PC-9 (cell line): Measurements from ENCODE around the gene STX8.

Experiments
- EZH2 ChIP-seq: fragments of 200-600 bp; sonication (generic); IDR thresholded peaks from 2 replicates; pipeline ENCODE4 v1.8.0; 2017; ENCODE audit warnings: antibody characterized with exemption, low read depth
- TF ChIP-seq, protein P1 (sequence below): fragments of 200-600 bp; sonication (generic); conservative IDR thresholded peaks from 2 replicates; pipeline ENCODE4 v1.6.1; 2017; ENCODE audit warnings: mixed run types, antibody characterized with exemption, mild to moderate bottlenecking, moderate library complexity

GRCh38 chr17:9468937-9469336, 106.7 kb downstream of the STX8 start:
- TF ChIP-seq, protein P1, sequence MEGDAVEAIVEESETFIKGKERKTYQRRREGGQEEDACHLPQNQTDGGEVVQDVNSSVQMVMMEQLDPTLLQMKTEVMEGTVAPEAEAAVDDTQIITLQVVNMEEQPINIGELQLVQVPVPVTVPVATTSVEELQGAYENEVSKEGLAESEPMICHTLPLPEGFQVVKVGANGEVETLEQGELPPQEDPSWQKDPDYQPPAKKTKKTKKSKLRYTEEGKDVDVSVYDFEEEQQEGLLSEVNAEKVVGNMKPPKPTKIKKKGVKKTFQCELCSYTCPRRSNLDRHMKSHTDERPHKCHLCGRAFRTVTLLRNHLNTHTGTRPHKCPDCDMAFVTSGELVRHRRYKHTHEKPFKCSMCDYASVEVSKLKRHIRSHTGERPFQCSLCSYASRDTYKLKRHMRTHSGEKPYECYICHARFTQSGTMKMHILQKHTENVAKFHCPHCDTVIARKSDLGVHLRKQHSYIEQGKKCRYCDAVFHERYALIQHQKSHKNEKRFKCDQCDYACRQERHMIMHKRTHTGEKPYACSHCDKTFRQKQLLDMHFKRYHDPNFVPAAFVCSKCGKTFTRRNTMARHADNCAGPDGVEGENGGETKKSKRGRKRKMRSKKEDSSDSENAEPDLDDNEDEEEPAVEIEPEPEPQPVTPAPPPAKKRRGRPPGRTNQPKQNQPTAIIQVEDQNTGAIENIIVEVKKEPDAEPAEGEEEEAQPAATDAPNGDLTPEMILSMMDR = no peak
- no peak for TF ChIP-seq EZH2
